GM10248 (cell line): ENCODE results near the gene DCST2.

Source experiments
- CTCF ChIA-PET: fragments of 300-600 bp; sonication (Branson Sonifier 250); formaldehyde crosslinking; extraction: SDS; loops from one replicate; lab custom pipeline; 2021; ENCODE audit warnings: antibody characterized with exemption; lab: Yijun Ruan, JAX
- POLR2A ChIA-PET: fragments of 350-650 bp; sonication (Branson Sonifier 250); formaldehyde crosslinking; extraction: SDS; loops from one replicate; lab custom pipeline; 2020; ENCODE audit warnings: antibody characterized with exemption; lab: Yijun Ruan, JAX
- DNase-seq: peaks from one replicate; pipeline ENCODE4 v3.0.0; 2012; ENCODE audit errors: extremely low spot score
- TF ChIP-seq, protein P1 (sequence below): IDR thresholded peaks from 2 replicates; pipeline ENCODE4 v1.5.1; 2012; ENCODE audit warnings: mild to moderate bottlenecking, low read depth; ENCODE audit errors: extremely low read depth, missing control alignments, control extremely low read depth

Gene DCST2

DNA sequence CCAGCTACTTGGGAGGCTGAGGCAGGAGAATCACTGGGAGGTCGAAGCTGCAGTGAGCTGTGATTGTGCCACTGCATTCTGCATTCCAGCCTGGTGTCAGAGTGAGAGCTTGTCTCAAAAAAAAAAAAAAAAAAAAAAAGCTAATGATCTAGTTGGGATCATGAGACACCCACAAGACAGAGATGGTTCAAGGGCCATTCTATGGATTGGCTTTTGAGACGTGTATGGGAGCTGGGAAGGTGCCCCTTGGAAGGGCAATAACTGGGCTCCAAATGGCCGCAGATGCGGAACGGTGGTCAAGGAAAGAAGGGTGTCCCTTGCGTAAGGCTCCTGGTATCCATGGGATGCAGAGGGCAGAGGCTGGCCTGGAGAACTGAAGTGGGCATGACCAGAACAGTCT is 10.8 kb upstream of the DCST2 start:
- ChIA-PET CTCF (interaction anchor here (1.0 to 20.4 kb wide), 19 partner anchors 9 to 485 kb away, joined by 3 to 285 read pairs (median 5); partner anchors contain the start of genes DCST1, DCST2, EFNA3 and EFNA4), POLR2A (interaction anchor here (0.6 to 0.7 kb wide), 3 partner anchors 32 to 439 kb away, joined by 3 to 6 read pairs (median 4); no protein-coding TSS in a partner anchor)
- TF ChIP-seq, protein P1, sequence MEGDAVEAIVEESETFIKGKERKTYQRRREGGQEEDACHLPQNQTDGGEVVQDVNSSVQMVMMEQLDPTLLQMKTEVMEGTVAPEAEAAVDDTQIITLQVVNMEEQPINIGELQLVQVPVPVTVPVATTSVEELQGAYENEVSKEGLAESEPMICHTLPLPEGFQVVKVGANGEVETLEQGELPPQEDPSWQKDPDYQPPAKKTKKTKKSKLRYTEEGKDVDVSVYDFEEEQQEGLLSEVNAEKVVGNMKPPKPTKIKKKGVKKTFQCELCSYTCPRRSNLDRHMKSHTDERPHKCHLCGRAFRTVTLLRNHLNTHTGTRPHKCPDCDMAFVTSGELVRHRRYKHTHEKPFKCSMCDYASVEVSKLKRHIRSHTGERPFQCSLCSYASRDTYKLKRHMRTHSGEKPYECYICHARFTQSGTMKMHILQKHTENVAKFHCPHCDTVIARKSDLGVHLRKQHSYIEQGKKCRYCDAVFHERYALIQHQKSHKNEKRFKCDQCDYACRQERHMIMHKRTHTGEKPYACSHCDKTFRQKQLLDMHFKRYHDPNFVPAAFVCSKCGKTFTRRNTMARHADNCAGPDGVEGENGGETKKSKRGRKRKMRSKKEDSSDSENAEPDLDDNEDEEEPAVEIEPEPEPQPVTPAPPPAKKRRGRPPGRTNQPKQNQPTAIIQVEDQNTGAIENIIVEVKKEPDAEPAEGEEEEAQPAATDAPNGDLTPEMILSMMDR, result no peak

DNA sequence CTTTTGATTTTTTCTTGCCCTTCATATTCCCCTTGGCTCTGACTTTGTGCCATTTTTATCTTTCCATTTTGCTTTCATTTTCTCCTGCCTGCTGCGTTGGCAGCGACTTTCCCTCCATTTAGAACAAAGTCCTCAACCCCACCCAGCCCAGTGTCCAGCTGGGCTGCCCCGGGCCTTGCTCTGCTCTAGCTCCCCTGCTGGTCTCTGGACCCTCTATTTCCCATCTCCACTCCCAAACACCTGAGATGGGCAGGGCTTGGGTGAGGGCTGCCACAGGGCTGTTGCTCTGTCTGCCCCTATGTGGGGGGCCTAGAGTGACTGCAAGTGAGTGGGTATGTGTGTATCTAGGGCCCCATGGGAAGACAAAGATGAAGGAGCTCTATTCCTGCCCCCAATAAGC is 10.2 kb upstream of the DCST2 start:
- TF ChIP-seq, protein P1, result no peak
- DNase-seq, result no peak
- CTCF ChIA-PET, result interaction anchor here (1.0 to 20.4 kb wide), 17 partner anchors 8 to 440 kb away, joined by 3 to 285 read pairs (median 5); partner anchors contain the start of genes DCST1, DCST2, EFNA3 and EFNA4
- POLR2A ChIA-PET, result interaction anchor here (0.5 to 0.7 kb wide), 3 partner anchors 139 to 438 kb away, joined by 3 to 6 read pairs (median 4); no protein-coding TSS in a partner anchor

More for the DNA sequence above, 10.8 kb upstream of the DCST2 start:
- DNase-seq, result no peak

DNA sequence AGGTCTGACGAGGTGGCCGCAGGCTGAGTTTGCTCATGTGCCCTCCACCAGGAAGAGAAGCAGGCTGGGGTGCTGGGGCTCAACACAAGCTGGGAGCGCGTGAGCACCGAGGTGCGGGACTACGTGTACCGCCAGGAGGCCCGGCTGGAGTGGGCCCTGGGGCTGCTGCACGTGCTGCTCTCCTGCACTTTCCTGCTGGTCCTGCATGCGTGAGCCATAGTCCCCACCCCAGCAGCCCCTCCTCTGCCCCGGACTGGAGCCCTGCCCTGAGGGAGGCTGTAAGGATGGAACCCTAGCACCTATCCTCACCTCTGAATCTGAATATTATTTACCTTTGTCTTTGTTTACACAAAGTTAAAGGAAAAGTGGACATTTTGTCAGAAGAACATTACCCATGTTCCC is 9.7 kb upstream of the DCST2 start:
- ChIA-PET POLR2A (interaction anchor here (0.5 kb wide), 1 partner anchor 140 kb away, joined by 3 read pairs; no protein-coding TSS in a partner anchor), CTCF (interaction anchor here (1.0 to 20.4 kb wide), 14 partner anchors 8 to 439 kb away, joined by 3 to 285 read pairs (median 6); partner anchors contain the start of genes DCST1, DCST2, EFNA4 and KRTCAP2)
- TF ChIP-seq, protein P1, result no peak
- no peak for DNase-seq

DNA sequence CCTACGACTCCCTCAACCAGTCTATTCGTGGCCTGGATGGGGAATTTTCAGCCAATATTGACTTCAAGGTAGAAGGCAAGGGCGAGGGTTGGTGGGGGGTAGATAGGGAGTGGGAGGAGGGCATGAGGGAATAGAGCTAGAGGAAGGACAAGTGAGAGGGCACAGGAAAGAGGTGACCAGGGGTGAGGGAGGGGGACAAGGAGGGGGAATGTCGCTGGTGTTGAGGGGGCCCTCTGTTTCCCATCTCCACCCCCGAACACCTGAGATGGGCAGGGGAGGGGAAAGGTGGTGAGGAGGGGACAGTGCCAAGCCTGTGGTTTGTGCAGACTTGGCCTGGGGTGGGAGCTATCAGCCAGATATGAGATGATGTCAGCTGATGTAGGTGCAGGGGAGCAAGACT is 9.2 kb upstream of the DCST2 start:
- TF ChIP-seq, protein P1, result no peak
- ChIA-PET CTCF (interaction anchor here (1.1 to 20.4 kb wide), 8 partner anchors 8 to 373 kb away, joined by 3 to 285 read pairs (median 12); partner anchors contain the start of genes ADAM15, DCST1, DCST2 and EFNA4), POLR2A (no interaction called here)
- no peak for DNase-seq

DNA sequence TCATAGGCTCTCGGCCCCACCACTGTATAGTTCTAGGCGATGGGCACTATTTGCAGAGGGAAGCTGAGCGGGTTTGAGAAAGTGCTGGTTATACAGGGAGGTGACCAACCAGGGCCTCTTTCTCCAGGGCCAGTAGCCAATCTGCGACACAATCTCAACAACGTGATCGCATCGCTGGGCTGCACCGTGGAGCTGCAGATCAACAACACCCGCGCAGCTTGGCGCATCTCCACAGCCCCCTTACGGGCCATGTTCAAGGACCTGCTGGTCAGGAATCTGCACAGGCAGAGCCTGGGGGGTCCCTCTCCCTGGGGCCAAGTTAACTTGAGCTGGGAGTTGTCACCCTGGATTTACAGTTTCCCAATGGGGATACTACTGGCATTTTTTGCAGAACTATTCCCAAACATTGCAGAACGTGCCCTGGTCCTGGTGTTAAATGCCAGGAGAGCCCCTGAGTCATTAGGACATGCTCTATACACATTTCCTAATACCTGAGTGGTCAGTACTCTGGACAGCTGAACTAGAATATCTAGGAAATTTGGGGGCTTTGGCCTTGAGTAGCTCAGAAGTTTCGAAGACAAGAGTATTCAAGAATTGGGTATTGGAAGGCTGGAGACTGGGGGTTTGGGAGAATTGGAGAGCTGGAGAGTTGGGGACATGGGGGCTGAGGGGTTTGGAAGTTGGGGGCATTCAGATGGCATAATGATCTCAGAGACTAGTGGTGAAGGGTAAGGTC is 6.9 kb upstream of the DCST2 start:
- TF ChIP-seq, protein P1, result no peak
- ChIA-PET POLR2A (no interaction called here), CTCF (interaction anchor here (0.6 to 20.4 kb wide), 11 partner anchors 9 to 132 kb away, joined by 3 to 285 read pairs (median 5); partner anchors contain the start of genes ADAM15, EFNA4, KRTCAP2 and PMVK)
- no peak for DNase-seq

DNA sequence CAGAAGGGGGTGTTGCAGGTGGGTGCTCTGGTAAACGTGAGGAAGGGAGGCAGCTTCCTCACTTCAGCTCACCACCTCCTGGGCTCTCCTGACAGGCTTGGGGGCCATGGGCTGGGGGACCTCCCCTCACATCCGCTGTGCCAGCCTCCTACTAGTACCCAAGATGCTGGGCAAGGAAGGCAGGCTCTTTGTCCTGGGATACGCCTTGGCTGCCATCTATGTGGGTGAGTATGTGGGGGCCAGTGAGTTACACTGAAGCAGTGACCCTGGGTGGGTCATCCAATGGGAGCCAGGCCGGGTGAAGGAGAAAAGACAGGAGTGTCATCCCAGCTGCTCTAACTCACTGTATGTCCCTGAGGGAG is 5.7 kb upstream of the DCST2 start:
- DNase-seq, result no peak
- CTCF ChIA-PET, result interaction anchor here (0.7 to 20.4 kb wide), 5 partner anchors 9 to 46 kb away, joined by 3 to 285 read pairs (median 5); partner anchors contain the start of genes ADAM15 and EFNA4
- TF ChIP-seq, protein P1, result no peak
- POLR2A ChIA-PET, result interaction anchor here (0.5 kb wide), 1 partner anchor 12 kb away, joined by 3 read pairs; the partner anchor contains the start of gene ADAM15
